K562 (cell line): Measurements from ENCODE around the gene HBQ1. TPM values are rescaled to one million over a fixed set of nuclear protein-coding genes. Genes with fewer than 3 reads are reported as not detected.

Source experiments
- CC2D1A ChIP-seq: fragments of 450-650 bp; IDR thresholded peaks from 2 replicates; pipeline ENCODE4 v1.6.1; 2017; ENCODE audit warnings: mild to moderate bottlenecking
- ILF3 ChIP-seq: fragments of 450-650 bp; IDR thresholded peaks from 2 replicates; pipeline ENCODE4 v1.6.1; 2018; ENCODE audit warnings: antibody characterized with exemption, mild to moderate bottlenecking, moderate library complexity, borderline replicate concordance
- KHSRP ChIP-seq: fragments of 450-650 bp; IDR thresholded peaks from 2 replicates; pipeline ENCODE4 v1.6.1; 2017
- MCM2 ChIP-seq: fragments of 450-650 bp; IDR thresholded peaks from 2 replicates; pipeline ENCODE4 v1.6.1; 2017; ENCODE audit warnings: low read depth, mild to moderate bottlenecking
- MYBL2 ChIP-seq, 2 experiments: fragments of 450-650 bp in 1 of 2; sonication (generic) in 1 of 2; formaldehyde crosslinking in 1 of 2; IDR thresholded peaks; 2 replicates each; pipeline versions ENCODE4 v1.6.1 to v1.8.1; 2017 to 2022; ENCODE audit warnings: borderline replicate concordance in 1 of 2, inconsistent platforms in 1 of 2, low read depth in 1 of 2, mild to moderate bottlenecking in 1 of 2, missing genetic modification reagents in 1 of 2, moderate library complexity in 1 of 2
- NONO ChIP-seq, 2 experiments: fragments of 200-400 bp in 1 of 2; fragments of 450-650 bp in 1 of 2; formaldehyde crosslinking in 1 of 2; IDR thresholded peaks; 2 replicates each; pipeline ENCODE4 v1.6.1; 2017; ENCODE audit warnings: low read depth in 2 of 2, mild to moderate bottlenecking in 2 of 2, moderate library complexity in 2 of 2, low read length in 1 of 2
- PTBP1 ChIP-seq: fragments of 200-400 bp; formaldehyde crosslinking; IDR thresholded peaks from 2 replicates; pipeline ENCODE4 v1.6.1; 2017; ENCODE audit warnings: low read depth, low read length
- SAP30 ChIP-seq: fragments of 200-600 bp; sonication (generic); IDR thresholded peaks from 2 replicates; pipeline ENCODE4 v1.6.1; 2012; ENCODE audit warnings: borderline replicate concordance, low read depth, mild to moderate bottlenecking, moderate library complexity, low read length, control low read depth, inconsistent platforms; ENCODE audit not compliant: insufficient read depth, poor library complexity, severe bottlenecking
- SREBF1 ChIP-seq: fragments of 150-350 bp; IDR thresholded peaks from 2 replicates; pipeline ENCODE4 v1.6.1; 2014; ENCODE audit warnings: antibody characterized with exemption, low read depth, low read length, borderline replicate concordance
- TCF3 ChIP-seq: sonication (generic); formaldehyde crosslinking; IDR thresholded peaks from 2 replicates; pipeline ENCODE4 v1.4.0; 2020; ENCODE audit warnings: mild to moderate bottlenecking, missing genetic modification reagents
- XRCC3 ChIP-seq: fragments of 450-650 bp; IDR thresholded peaks from 2 replicates; pipeline ENCODE4 v1.6.1; 2017; ENCODE audit warnings: mild to moderate bottlenecking, moderate library complexity
- ZFPM2 ChIP-seq: fragments of 250-450 bp; sonication (Bioruptor Pico); IDR thresholded peaks from 2 replicates; pipeline ENCODE4 v1.5.1; 2022; ENCODE audit warnings: mild to moderate bottlenecking
- ZNF224 ChIP-seq: sonication (generic); formaldehyde crosslinking; IDR thresholded peaks from 2 replicates; pipeline ENCODE4 v1.8.0; 2022; ENCODE audit warnings: mild to moderate bottlenecking, missing genetic modification reagents
- ZNF263 ChIP-seq: sonication (generic); formaldehyde crosslinking; IDR thresholded peaks from 2 replicates; pipeline ENCODE4 v1.8.0; 2022; ENCODE audit warnings: mild to moderate bottlenecking, missing genetic modification reagents, borderline replicate concordance
- ZNF347 ChIP-seq: fragments of 450-650 bp; formaldehyde crosslinking; IDR thresholded peaks from 2 replicates; pipeline ENCODE4 v1.4.0; 2020; ENCODE audit warnings: low read depth, mild to moderate bottlenecking, moderate library complexity
- polyA plus RNA-seq, 8 experiments: library from polyadenylated mRNA; depleted of rRNA in 4 of 8; stranded (reverse) in 5 of 8; unstranded in 3 of 8; fragments of >200 nt; fragmentation: Nextera tagmentation in 2 of 8; fragmentation: Illumina TruSeq in 1 of 8; extraction: Ambion mirVana in 2 of 8; extraction: Trizol in 1 of 8; gene quantifications; 2 replicates each; pipeline versions ENCODE4 v1.2.1 to v1.2.3, GENCODE V29; 2011 to 2014; ENCODE audit warnings: inconsistent platforms in 1 of 8, missing spikeins in 1 of 8
- total RNA-seq, 7 experiments: library from RNA; depleted of rRNA in 6 of 7; stranded (reverse); fragments of >200 nt in 6 of 7; fragmentation: Illumina TruSeq in 2 of 7; extraction: Trizol in 2 of 7; gene quantifications; 2 replicates each; pipeline versions ENCODE4 v1.2.1 to v1.2.3, GENCODE V29; 2011 to 2021; ENCODE audit warnings: low replicate concordance in 1 of 7
- TF ChIP-seq, protein P1 (sequence below): fragments of 200-800 bp; sonication (Bioruptor generic); IDR thresholded peaks from 2 replicates; pipeline ENCODE4 v1.6.1; 2017; ENCODE audit warnings: missing genetic modification characterization, missing compliant biosample characterization
- TF ChIP-seq, protein P2 (sequence below): fragments of 450-650 bp; IDR thresholded peaks from 2 replicates; pipeline ENCODE4 v1.6.1; 2016; ENCODE audit warnings: antibody characterized with exemption
- TF ChIP-seq, protein P3 (sequence below): fragments of 450-650 bp; formaldehyde crosslinking; IDR thresholded peaks from 2 replicates; pipeline ENCODE4 v1.4.0; 2022; ENCODE audit warnings: mild to moderate bottlenecking, moderate library complexity
- TF ChIP-seq, protein P4 (sequence below): sonication (generic); formaldehyde crosslinking; IDR thresholded peaks from 2 replicates; pipeline ENCODE4 v1.8.1; 2022; ENCODE audit warnings: missing genetic modification reagents
- TF ChIP-seq, protein P5 (sequence below): sonication (generic); formaldehyde crosslinking; IDR thresholded peaks from 2 replicates; pipeline ENCODE4 v1.8.1; 2023; ENCODE audit warnings: mild to moderate bottlenecking, missing genetic modification reagents

HBQ1 gene
- total and polyA plus RNA-seq, 9 of the 15 experiments (the other 6 are each of a cell fraction or from before 2014, with no cell fraction given) = 2.3 to 190 (median 19.8) TPM

DNA sequence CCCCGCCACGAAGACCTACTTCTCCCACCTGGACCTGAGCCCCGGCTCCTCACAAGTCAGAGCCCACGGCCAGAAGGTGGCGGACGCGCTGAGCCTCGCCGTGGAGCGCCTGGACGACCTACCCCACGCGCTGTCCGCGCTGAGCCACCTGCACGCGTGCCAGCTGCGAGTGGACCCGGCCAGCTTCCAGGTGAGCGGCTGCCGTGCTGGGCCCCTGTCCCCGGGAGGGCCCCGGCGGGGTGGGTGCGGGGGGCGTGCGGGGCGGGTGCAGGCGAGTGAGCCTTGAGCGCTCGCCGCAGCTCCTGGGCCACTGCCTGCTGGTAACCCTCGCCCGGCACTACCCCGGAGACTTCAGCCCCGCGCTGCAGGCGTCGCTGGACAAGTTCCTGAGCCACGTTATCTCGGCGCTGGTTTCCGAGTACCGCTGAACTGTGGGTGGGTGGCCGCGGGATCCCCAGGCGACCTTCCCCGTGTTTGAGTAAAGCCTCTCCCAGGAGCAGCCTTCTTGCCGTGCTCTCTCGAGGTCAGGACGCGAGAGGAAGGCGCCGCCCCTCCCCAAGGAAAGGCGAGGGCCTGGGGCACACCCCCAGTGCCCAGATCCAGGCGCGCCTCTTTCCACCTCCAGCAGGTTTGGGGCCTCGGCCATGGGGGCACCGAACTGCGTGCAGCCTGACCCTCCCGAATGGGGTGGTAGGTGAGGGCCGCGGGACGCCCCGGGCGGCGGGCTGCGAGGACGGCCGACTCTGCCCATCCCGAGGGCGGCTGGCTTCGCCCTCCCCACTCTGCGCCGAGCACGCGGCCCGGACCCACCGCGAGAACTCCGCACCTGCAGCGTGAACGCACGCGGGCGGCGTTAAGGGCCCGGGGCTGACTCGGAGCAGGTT, 664 bp downstream of the HBQ1 start (continued):
- TF ChIP-seq, protein P1, sequence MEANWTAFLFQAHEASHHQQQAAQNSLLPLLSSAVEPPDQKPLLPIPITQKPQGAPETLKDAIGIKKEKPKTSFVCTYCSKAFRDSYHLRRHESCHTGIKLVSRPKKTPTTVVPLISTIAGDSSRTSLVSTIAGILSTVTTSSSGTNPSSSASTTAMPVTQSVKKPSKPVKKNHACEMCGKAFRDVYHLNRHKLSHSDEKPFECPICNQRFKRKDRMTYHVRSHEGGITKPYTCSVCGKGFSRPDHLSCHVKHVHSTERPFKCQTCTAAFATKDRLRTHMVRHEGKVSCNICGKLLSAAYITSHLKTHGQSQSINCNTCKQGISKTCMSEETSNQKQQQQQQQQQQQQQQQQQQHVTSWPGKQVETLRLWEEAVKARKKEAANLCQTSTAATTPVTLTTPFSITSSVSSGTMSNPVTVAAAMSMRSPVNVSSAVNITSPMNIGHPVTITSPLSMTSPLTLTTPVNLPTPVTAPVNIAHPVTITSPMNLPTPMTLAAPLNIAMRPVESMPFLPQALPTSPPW (CRISPR knock-in tag) = peak; percentile 77
- TF ChIP-seq MCM2 (no peak), MYBL2 (IDR thresholded peaks at IDR 0.05; ENCODE audit: low read depth) (no peak), MYBL2 (CRISPR knock-in tag; IDR thresholded peaks at IDR 0.05; ENCODE audit: borderline replicate concordance) (peak; percentile 73), ILF3 (no peak), ZNF263 (peak; percentile 92), NONO (IDR thresholded peaks at IDR 0.05; ENCODE audit: low read depth in 2 of 2, low read length in 1 of 2) (peak; percentile 54 to 86; a peak in 2 of 4 replicates), CC2D1A (no peak), KHSRP (no peak), ZNF224 (CRISPR knock-in tag) (peak; percentile 98), PTBP1 (peak; percentile 39; the same call in 1 of the 2 replicates), XRCC3 (no peak), ZNF347 (CRISPR knock-in tag) (no peak), SREBF1 (no peak), SAP30 (peak; percentile 47), ZFPM2 (CRISPR knock-in tag) (no peak), TCF3 (CRISPR knock-in tag) (peak; percentile 48)
- TF ChIP-seq, protein P2, sequence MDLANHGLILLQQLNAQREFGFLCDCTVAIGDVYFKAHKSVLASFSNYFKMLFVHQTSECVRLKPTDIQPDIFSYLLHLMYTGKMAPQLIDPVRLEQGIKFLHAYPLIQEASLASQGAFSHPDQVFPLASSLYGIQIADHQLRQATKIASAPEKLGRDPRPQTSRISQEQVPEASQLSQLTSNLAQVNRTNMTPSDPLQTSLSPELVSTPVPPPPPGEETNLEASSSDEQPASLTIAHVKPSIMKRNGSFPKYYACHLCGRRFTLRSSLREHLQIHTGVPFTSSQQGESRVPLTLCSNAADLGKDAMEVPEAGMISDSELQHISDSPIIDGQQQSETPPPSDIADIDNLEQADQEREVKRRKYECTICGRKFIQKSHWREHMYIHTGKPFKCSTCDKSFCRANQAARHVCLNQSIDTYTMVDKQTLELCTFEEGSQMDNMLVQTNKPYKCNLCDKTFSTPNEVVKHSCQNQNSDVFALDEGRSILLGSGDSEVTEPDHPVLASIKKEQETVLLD = peak; percentile 13; the same call in 1 of the 2 replicates
- TF ChIP-seq, protein P3, sequence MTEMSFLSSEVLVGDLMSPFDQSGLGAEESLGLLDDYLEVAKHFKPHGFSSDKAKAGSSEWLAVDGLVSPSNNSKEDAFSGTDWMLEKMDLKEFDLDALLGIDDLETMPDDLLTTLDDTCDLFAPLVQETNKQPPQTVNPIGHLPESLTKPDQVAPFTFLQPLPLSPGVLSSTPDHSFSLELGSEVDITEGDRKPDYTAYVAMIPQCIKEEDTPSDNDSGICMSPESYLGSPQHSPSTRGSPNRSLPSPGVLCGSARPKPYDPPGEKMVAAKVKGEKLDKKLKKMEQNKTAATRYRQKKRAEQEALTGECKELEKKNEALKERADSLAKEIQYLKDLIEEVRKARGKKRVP (CRISPR knock-in tag) = no peak
- TF ChIP-seq, protein P4, sequence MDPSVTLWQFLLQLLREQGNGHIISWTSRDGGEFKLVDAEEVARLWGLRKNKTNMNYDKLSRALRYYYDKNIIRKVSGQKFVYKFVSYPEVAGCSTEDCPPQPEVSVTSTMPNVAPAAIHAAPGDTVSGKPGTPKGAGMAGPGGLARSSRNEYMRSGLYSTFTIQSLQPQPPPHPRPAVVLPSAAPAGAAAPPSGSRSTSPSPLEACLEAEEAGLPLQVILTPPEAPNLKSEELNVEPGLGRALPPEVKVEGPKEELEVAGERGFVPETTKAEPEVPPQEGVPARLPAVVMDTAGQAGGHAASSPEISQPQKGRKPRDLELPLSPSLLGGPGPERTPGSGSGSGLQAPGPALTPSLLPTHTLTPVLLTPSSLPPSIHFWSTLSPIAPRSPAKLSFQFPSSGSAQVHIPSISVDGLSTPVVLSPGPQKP (CRISPR knock-in tag) = peak; percentile 49; the same call in 1 of the 2 replicates
- TF ChIP-seq, protein P5, sequence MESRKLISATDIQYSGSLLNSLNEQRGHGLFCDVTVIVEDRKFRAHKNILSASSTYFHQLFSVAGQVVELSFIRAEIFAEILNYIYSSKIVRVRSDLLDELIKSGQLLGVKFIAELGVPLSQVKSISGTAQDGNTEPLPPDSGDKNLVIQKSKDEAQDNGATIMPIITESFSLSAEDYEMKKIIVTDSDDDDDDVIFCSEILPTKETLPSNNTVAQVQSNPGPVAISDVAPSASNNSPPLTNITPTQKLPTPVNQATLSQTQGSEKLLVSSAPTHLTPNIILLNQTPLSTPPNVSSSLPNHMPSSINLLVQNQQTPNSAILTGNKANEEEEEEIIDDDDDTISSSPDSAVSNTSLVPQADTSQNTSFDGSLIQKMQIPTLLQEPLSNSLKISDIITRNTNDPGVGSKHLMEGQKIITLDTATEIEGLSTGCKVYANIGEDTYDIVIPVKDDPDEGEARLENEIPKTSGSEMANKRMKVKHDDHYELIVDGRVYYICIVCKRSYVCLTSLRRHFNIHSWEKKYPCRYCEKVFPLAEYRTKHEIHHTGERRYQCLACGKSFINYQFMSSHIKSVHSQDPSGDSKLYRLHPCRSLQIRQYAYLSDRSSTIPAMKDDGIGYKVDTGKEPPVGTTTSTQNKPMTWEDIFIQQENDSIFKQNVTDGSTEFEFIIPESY (CRISPR knock-in tag) = peak; percentile 99
